ENCODE data around the gene CEP70. TPM values are rescaled to one million over a fixed set of nuclear protein-coding genes. Genes with fewer than 3 reads are reported as not detected.

CEP70 gene
- total RNA-seq, 2 donors from 2014 or later = 31.6 to 45.4 TPM

- Histone ChIP-seq H3K4me1 (no peaks in the 10 kb centered on the region), H3K27me3 (no peaks in the 10 kb centered on the region), H3K27ac (no peak overlapping the region), H3K9me3 (no peaks in the 10 kb centered on the region), H3K9ac (ENCODE audit: low read depth in 2 of 2, low read length in 2 of 2) (no peak overlapping the region), H3K36me3 (no peaks in the 10 kb centered on the region), H3K4me3 (no peak overlapping the region)
- DNase-seq = no peak
- intact Hi-C loops (cut with DNase I) = no loop called here
- TF ChIP-seq CTCF (IDR thresholded peaks at IDR 0.05) = no peak
These were observed 132.8 kb downstream of the CEP70 start for GRCh38 chr3:138461246-138461645.

- Histone ChIP-seq H3K4me1 (no peaks in the 10 kb centered on the region), H3K9ac (ENCODE audit: low read depth in 2 of 2, low read length in 2 of 2) (no peak overlapping the region), H3K4me3 (no peak overlapping the region), H3K9me3 (no peaks in the 10 kb centered on the region), H3K27me3 (no peaks in the 10 kb centered on the region), H3K36me3 (no peaks in the 10 kb centered on the region), H3K27ac (no peak overlapping the region)
- intact Hi-C loops (cut with DNase I) = no loop called here
- TF ChIP-seq CTCF (IDR thresholded peaks at IDR 0.05) = no peak
- DNase-seq = no peak
These were observed 133.4 kb downstream of the CEP70 start for GRCh38 chr3:138460536-138461205.

GRCh38 chr3:138459619-138460535 lies 134.2 kb downstream of the CEP70 start:
- H3K27ac ChIP-seq = no peak overlapping the region
- H3K9me3 ChIP-seq = no peaks in the 10 kb centered on the region
- intact Hi-C loops (cut with DNase I) = no loop called here
- no peaks in the 10 kb centered on the region for H3K4me1 ChIP-seq
- H3K4me3 ChIP-seq = no peak overlapping the region
- no peak overlapping the region for H3K9ac ChIP-seq (ENCODE audit: low read depth in 2 of 2, low read length in 2 of 2)
- H3K27me3 ChIP-seq = no peaks in the 10 kb centered on the region
- no peaks in the 10 kb centered on the region for H3K36me3 ChIP-seq
- DNase-seq = no peak
- no peak for TF ChIP-seq CTCF (IDR thresholded peaks at IDR 0.05)

DNA sequence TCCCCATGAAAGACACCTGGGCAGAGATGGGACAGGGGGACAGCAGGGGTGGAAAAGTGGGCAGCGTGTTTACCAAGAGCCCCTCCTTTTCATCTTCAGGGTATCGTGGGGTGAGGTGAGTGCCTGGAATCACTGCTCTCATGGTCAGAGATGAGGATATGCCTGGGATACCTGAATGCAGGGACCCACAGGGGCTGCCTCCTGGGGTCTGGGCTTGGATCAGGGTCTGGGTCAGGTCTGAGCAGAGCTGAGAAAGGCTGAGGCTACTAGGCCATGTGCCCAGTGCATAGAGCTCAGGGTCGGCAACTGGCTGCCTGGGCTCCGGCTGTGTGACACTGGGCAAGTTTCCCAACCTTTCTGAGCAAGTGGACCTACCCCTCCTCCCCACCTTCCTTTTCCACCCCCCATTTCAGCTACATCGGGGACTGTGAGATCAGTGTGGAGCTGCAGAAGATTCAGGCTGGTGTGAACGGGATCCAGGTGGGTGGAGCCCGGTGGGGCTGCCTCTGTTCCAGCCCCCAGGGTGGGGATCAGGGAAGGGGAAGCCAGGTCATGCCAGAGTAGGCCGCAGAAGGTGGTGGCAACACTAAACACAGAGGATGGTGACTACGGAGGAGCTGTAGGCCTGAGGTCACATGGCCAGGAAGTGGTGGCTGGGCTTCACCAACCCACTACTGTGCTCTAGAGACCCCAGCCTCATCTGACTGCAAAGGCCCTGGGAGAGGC lies 135.1 kb downstream of the CEP70 start:
- Histone ChIP-seq H3K4me3 (no peak overlapping the region), H3K9me3 (no peaks in the 10 kb centered on the region), H3K27ac (no peak overlapping the region), H3K4me1 (no peaks in the 10 kb centered on the region), H3K27me3 (no peaks in the 10 kb centered on the region), H3K9ac (ENCODE audit: low read depth in 2 of 2, low read length in 2 of 2) (no peak overlapping the region), H3K36me3 (no peaks in the 10 kb centered on the region)
- no peak for DNase-seq
- TF ChIP-seq CTCF (IDR thresholded peaks at IDR 0.05) = no peak
- intact Hi-C loops (cut with DNase I) = no loop called here

All from colonic mucosa (tissue), 4 donors.